ENCODE measurements around the gene PIP5K1A. TPM values are rescaled to one million over a fixed set of nuclear protein-coding genes. Genes with fewer than 3 reads are reported as not detected.

PIP5K1A gene
- total and polyA plus RNA-seq, 9 of the 15 experiments (the other 6 are each of a cell fraction or from before 2014, with no cell fraction given), result 1.9 to 42.4 (median 18.8) TPM

- TF ChIP-seq, protein P1, sequence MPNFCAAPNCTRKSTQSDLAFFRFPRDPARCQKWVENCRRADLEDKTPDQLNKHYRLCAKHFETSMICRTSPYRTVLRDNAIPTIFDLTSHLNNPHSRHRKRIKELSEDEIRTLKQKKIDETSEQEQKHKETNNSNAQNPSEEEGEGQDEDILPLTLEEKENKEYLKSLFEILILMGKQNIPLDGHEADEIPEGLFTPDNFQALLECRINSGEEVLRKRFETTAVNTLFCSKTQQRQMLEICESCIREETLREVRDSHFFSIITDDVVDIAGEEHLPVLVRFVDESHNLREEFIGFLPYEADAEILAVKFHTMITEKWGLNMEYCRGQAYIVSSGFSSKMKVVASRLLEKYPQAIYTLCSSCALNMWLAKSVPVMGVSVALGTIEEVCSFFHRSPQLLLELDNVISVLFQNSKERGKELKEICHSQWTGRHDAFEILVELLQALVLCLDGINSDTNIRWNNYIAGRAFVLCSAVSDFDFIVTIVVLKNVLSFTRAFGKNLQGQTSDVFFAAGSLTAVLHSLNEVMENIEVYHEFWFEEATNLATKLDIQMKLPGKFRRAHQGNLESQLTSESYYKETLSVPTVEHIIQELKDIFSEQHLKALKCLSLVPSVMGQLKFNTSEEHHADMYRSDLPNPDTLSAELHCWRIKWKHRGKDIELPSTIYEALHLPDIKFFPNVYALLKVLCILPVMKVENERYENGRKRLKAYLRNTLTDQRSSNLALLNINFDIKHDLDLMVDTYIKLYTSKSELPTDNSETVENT (CRISPR knock-in tag; IDR thresholded peaks at IDR 0.05), result no peak
- no peak for TF ChIP-seq HDGF (IDR thresholded peaks at IDR 0.05)
- no peak for TF ChIP-seq FOXK1 (CRISPR knock-in tag; IDR thresholded peaks at IDR 0.05; ENCODE audit: borderline replicate concordance)
- TF ChIP-seq MGA (IDR thresholded peaks at IDR 0.05), result no peak
Measured at GRCh38 chr1:151235235-151235634, 36.9 kb downstream of the PIP5K1A start (continued).

Data from K562 (cell line).